ENCODE results near the gene POR. TPM values are rescaled to one million over a fixed set of nuclear protein-coding genes. Genes with fewer than 3 reads are reported as not detected.

POR gene
- total RNA-seq, 2 donors from 2014 or later: 88.0 to 136 TPM

DNA sequence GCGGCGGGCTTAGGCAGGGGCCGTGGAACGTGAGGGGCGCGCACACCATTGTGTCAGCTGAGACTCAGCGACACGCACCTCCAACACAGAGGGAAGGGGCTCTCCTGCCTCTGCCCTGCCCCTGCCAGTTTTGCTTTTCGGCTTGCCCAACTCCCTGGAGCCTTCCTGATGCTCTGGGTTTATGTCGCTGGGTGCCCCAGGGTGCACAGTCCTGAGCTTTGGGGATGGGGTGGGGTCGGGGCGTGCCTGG, 66.2 kb downstream of the POR start:
- Histone ChIP-seq H3K4me1 (replicated peaks) (no peaks in the 10 kb centered on the region), H3K4me3 (no peak overlapping the region), H3K9me3 (no peaks in the 10 kb centered on the region), H3K36me3 (peaks cover 0 to 7% of the 10 kb centered on the region in 2 donors), H3K27me3 (replicated peaks; ENCODE audit: insufficient read depth) (no peaks in the 10 kb centered on the region), H3K27ac (no peak overlapping the region)
- WGBS: 84% methylated on average over 11 of the region's 12 CpGs
- no peak for DNase-seq (ENCODE audit: low spot score)
- no peak for TF ChIP-seq POLR2A (IDR thresholded peaks at IDR 0.05)
- TF ChIP-seq, protein P1, sequence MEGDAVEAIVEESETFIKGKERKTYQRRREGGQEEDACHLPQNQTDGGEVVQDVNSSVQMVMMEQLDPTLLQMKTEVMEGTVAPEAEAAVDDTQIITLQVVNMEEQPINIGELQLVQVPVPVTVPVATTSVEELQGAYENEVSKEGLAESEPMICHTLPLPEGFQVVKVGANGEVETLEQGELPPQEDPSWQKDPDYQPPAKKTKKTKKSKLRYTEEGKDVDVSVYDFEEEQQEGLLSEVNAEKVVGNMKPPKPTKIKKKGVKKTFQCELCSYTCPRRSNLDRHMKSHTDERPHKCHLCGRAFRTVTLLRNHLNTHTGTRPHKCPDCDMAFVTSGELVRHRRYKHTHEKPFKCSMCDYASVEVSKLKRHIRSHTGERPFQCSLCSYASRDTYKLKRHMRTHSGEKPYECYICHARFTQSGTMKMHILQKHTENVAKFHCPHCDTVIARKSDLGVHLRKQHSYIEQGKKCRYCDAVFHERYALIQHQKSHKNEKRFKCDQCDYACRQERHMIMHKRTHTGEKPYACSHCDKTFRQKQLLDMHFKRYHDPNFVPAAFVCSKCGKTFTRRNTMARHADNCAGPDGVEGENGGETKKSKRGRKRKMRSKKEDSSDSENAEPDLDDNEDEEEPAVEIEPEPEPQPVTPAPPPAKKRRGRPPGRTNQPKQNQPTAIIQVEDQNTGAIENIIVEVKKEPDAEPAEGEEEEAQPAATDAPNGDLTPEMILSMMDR (IDR thresholded peaks at IDR 0.05): no peak
- TF ChIP-seq POLR2AphosphoS5 (IDR thresholded peaks at IDR 0.05): no peak
- intact Hi-C loops (cut with DNase I): no loop called here

DNA sequence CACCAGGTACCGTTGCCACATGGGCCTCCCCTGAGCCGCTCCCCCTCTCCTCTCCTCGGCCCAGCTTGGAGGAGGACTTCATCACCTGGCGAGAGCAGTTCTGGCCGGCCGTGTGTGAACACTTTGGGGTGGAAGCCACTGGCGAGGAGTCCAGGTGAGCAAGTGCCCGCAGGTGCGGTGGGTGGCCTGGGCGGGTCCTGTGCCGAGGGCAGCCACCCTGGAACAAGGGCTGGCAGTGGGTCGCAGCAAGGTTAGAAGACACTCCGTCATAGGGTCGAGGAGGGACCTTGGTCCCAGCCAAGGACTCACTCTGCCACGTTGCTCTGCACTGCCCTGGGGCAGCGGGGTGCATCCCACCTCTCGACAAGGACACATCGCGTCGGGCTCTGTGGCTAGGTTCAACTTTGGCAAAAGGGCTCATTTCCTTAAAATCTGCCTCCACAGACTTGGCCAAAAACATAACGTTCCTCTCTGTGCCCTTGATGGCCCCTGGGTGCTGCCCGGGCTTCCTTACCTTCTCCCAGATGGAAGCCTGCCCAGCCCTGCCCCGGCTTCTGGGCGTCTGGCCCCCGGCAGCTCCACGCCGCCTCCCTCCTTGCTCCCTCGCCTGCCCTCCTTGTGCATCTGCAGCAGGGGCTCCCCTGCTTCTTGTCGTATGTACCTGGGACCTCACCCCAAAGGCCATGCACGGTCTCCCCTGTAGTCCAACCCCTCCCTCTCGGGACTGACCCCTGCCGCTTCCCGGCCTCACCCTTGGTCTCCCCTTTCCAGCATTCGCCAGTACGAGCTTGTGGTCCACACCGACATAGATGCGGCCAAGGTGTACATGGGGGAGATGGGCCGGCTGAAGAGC, 66.7 kb downstream of the POR start:
- TF ChIP-seq POLR2AphosphoS5 (IDR thresholded peaks at IDR 0.05): no peak
- TF ChIP-seq, protein P1 (IDR thresholded peaks at IDR 0.05): no peak
- TF ChIP-seq POLR2A (IDR thresholded peaks at IDR 0.05): no peak
- DNase-seq (ENCODE audit: low spot score): no peak
- Histone ChIP-seq H3K9me3 (no peaks in the 10 kb centered on the region), H3K36me3 (peaks cover 0 to 12% of the 10 kb centered on the region in 2 donors), H3K4me1 (replicated peaks) (no peaks in the 10 kb centered on the region), H3K27ac (no peak overlapping the region), H3K4me3 (no peak overlapping the region), H3K27me3 (replicated peaks; ENCODE audit: insufficient read depth) (no peaks in the 10 kb centered on the region)
- 83% methylated on average over 38 of the region's 38 CpGs for WGBS
- intact Hi-C loops (cut with DNase I): no loop called here

DNA sequence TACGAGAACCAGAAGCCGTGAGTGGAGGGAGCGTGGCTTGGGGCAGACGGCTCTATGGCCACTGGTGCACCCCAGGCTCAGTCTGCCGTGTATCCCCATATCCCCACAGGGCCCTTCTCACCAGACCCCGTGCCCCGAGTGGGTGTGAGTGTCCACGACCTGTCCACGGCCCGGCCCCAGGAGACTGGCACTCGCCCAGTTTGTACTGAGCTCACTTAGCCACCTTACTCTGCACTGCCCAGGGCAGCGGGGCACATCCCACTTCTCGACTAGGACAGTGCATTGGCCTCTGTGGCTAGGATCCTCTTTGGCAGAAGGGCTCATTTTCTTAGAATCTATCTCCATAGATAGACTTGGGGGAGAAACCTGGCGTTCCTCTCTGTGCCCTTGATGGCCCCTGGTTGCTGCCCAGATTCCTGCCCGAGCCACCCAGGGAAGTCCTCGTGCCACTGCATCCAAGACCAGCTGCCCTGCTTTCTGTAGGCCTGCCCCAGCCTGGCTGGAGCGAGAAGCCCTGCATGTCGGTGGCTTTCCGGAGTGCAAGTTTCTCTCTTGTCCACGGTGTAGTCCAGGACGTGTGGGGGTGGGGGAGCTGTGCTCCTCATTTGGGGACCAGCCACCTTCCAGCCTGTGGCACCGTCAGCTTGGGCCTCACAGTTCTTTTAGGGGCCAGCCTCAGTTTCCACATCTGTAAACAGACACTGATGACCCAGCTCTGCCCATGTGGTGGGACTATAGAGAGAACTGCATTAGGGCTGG, 67.5 kb downstream of the POR start:
- WGBS: 90% methylated on average over 22 of the region's 22 CpGs
- no peak overlapping the region for H3K27ac ChIP-seq

DNA sequence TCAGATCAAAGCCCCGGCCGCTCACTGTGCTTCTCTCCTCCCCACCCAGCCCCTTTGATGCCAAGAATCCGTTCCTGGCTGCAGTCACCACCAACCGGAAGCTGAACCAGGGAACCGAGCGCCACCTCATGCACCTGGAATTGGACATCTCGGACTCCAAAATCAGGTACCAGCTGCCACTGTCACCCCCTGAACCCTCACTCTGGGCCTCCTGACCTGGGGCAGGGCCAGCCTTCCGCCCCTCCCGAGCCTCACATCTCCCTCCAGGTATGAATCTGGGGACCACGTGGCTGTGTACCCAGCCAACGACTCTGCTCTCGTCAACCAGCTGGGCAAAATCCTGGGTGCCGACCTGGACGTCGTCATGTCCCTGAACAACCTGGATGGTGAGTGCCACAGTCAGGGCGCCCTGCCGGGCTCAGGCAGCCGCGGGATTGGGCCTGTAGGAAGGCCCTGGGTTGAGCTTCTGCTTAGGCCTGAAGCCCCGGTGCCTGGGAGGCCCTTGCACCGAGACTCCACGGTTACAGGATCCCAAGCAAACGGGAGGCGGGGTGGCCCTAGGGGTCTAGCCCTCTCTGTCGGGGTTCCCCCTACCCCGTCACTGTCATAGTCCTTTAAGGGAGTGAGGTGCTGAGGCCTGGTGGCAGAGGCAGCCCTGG, 68.6 kb downstream of the POR start:
- 77% methylated on average over 26 of the region's 26 CpGs for WGBS

More for the DNA sequence above, 67.5 kb downstream of the POR start:
- H3K4me1 ChIP-seq (replicated peaks): no peaks in the 10 kb centered on the region
- peaks cover 0 to 14% of the 10 kb centered on the region in 2 donors for H3K36me3 ChIP-seq
- DNase-seq (ENCODE audit: low spot score): no peak
- TF ChIP-seq, protein P1 (IDR thresholded peaks at IDR 0.05): no peak
- TF ChIP-seq POLR2A (IDR thresholded peaks at IDR 0.05) (no peak), POLR2AphosphoS5 (IDR thresholded peaks at IDR 0.05) (no peak)
- intact Hi-C loops (cut with DNase I): no loop called here
- H3K4me3 ChIP-seq: no peak overlapping the region
- H3K9me3 ChIP-seq: no peaks in the 10 kb centered on the region
- H3K27me3 ChIP-seq (replicated peaks; ENCODE audit: insufficient read depth): no peaks in the 10 kb centered on the region

More for the DNA sequence above, 68.6 kb downstream of the POR start:
- intact Hi-C loops (cut with DNase I): no loop called here
- DNase-seq (ENCODE audit: low spot score): no peak
- no peaks in the 10 kb centered on the region for H3K27me3 ChIP-seq (replicated peaks; ENCODE audit: insufficient read depth)
- no peaks in the 10 kb centered on the region for H3K9me3 ChIP-seq
- TF ChIP-seq POLR2AphosphoS5 (IDR thresholded peaks at IDR 0.05) (no peak), POLR2A (IDR thresholded peaks at IDR 0.05) (no peak)
- TF ChIP-seq, protein P1 (IDR thresholded peaks at IDR 0.05): no peak
- no peak overlapping the region for H3K4me3 ChIP-seq
- no peaks in the 10 kb centered on the region for H3K4me1 ChIP-seq (replicated peaks)
- H3K36me3 ChIP-seq: peaks cover 0 to 14% of the 10 kb centered on the region in 2 donors
- no peak overlapping the region for H3K27ac ChIP-seq
